ENCODE measurements around the gene MBNL2.

MBNL2 gene

DNA sequence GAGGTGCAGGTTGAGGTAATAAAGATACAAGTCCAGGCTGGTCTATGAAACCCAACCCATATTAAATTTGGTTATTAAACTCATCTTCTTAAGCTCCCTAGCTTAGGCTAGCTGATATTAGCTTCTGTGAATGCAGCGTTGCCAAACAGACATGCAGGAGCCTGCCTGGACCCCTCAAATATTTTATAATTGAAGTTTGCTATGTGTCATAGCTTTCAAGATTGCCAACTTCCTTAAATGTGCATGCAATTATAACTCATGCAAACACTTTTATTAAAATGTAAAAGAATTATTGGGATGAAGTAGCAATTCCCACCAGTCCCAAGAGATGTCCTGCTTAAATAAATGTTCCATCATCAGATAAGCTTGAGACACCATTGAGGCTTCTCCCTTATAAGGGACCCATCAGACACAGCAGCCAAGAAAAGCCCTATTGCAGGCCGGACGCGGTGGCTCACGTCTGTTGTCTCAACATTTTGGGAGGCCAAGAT is 51.3 kb downstream of the MBNL2 start:
- no peak for DNase-seq (ENCODE audit: low read depth in 2 of 2)

DNA sequence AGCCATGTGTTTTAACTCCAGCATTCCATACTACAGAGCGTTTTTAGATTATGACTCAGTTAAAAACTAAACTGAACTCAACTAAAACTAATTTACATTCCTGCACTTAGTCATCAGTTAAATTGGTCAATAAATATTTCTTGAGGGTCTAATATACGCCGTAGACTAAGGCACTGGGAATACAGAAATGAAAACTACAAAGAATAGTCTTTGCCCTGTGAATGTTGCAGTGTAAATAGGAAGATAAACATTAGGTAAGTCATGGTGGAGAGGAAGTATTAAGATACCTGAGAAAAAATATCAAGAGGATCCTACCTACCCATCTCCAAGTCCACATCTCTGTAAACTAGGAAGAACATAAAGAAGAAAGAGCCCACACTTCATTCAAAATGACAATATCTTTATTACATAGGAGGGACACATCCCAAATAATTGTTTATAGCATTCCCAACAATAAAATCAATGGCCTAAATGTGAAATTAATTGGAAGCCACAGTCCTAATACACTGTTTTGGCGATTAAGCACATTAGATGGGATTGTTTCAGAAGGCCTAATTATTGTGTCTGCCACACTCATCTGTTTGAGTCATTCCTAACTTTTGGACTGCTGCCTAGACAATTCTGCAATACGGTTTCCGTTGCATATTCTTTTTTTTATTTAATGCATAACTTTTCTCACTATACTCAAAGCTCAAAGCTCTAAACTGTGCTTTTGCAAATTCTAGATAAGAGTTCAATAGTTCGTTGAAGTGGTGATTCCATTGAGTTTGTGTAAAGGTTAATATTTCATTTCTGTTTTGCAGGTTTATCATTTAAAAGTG is 52.9 kb downstream of the MBNL2 start:
- DNase-seq (ENCODE audit: low read depth in 2 of 2) = no peak

DNA sequence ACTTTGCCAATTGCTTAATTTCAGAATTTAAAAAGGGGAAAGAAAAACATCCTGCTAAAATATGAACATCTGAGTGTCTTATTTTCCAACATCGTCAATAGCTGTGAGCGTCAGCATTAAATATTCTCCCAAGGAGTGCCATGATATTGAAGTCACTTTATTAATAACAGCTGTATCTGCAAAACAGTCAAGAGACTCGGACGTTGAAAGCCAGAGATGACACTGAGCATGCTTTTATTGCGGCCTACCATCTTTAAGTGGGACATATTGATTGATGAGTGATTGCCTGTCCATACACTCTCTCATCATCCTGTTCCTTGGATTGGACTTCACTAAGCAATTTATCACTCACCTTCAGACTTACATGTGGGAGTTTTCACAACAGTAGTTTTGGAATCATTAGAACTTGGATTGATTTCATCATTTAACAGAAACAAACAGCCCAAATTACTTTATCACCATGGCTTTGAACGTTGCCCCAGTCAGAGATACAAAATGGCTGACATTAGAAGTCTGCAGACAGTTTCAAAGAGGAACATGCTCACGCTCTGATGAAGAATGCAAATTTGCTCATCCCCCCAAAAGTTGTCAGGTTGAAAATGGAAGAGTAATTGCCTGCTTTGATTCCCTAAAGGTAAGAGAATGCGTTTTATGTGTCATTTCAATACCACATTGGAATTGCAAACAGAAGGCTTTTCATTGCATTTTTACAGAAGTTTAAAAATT is 53.8 kb downstream of the MBNL2 start:
- DNase-seq (ENCODE audit: low read depth in 2 of 2) = no peak

DNA sequence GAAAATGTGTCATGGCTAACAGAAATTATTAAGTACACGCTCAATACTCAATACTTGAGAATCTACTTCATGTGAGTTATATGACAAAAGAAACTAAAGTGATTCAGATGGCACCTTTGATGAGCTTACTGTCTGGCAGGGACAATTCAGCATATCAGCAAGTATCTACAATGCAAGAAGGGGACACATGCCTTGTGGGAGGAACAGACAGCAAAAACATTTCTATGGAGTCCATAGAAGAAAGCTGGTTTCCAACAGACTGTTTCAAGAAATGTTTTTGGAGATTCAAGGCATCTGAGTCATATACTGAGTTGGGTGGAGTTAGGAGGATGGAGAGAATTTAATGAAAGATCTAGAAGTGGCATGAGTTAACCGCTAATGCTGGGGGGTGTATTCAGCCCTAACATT is 54.7 kb downstream of the MBNL2 start:
- no peak for DNase-seq (ENCODE audit: low read depth in 2 of 2)

DNA sequence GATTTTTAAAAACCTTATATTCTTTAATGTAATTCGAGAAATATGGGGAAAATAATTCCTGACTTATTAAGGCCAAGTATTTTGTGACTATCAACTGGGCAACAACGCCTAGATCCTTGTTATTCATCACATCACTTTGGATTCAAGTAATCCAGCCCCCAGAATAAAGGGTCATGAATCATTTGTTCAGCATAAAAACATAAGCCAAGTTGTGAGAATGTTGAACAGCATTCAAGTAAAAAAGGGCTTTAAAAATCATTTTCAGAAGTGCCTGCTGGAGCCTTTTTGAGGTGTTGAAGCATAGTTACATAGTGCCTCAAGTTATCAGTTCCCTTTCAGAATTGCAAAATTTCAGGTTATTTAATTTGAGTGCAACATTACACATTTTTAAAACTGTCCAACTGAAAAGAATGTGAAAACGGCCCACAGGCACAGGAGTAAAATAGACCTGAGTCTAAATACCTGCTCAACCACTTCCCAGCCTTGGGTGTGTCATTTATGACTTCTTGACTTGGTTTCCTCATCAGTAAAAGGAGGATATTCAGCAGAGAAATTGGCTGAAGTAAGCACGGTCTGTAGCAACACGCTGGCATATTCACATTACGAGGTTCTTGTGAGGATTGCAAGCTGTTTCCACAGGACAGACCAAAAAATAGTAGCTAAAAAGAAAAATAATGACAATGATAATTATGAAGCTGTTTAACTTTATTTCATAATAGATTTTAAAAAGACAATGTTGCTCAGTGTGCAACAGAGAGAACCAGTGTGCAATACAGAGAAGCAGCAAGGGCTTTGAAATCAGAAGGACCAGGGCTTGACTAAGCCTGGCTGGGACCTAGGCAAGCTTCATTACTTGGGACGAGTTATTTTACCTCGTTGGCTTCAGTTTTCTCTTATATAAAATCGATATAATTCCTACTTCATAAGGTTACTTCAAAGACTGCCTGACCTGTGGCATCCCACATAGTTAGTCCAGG is 56.6 kb downstream of the MBNL2 start:
- no peak for DNase-seq (ENCODE audit: low read depth in 2 of 2)

DNA sequence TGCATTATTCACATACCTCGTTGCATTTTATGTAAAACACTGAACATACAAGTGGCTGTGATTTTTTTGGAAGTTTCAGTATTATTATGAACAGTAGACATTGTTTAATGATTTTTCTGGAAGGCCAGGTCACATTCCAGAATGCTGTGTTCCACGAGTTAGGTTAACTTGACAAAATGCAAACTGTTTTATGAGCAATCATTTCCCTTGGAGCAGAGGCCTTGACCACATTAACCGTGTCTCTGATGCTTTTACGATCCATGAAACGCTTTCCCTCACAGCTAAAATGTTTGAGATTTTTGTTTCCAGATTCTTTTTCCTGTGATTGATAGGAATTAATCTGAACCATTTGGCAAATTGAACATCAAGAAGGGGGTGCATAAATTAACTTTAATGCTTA is 57.8 kb downstream of the MBNL2 start:
- no peak for DNase-seq (ENCODE audit: low read depth in 2 of 2)

DNA sequence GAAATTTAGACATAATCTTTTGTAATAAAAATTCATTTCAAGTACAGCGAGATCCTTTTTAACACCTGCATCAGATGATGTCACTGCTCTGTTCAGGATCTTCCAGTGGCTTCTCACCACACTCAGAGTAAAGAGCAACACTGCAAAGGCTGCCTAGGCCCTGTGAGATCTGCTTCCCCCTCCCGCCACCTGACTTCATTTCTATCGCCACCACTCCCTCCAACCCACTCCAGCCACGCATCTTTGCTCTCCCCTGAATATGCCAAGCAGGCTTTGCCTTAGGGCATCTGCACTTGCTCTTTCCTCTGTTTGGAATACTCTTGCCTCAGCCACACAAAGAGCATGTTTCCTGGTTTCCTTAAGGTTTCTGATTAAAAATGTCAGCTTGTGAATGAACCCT is 58.3 kb downstream of the MBNL2 start:
- no peak for DNase-seq (ENCODE audit: low read depth in 2 of 2)

DNA sequence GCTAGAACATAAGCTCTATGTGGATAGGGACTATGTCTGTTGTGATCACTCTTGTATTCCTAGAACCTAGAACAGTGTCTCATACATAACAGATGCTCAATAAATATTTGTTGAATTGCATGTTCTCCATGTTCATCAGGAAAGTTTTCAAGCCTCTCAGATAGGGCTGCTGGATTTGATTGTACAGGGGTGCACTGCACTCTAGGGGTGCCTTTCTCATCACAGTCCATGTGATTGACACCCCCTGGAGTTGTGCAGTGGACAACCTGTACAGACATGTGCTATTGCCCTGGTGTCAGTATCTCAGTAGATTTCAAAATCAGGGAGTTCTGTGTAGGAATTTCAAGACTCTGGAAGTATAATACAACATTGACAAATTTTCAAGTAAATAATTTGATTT is 58.9 kb downstream of the MBNL2 start:
- DNase-seq (ENCODE audit: low read depth in 2 of 2) = no peak

DNA sequence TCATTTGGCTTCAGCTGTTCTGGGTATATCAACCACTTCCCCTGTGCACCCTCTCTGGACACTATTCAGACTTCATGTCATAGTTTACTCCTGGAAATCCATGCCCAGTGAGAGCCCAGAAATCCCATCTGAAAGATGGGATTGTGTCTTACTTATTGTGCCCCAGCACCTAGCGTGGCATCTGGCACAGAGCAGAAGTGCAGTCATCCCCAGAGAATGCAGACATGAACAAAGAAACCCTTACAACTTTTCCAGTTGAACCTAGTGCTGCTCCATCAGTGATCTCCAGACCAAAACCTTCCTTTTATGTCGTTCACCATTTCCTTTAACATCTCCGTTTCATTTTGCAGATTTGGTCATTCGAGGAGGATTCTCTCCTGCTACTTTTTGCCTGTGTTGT is 60.6 kb downstream of the MBNL2 start:
- no peak for DNase-seq (ENCODE audit: low read depth in 2 of 2)

DNA sequence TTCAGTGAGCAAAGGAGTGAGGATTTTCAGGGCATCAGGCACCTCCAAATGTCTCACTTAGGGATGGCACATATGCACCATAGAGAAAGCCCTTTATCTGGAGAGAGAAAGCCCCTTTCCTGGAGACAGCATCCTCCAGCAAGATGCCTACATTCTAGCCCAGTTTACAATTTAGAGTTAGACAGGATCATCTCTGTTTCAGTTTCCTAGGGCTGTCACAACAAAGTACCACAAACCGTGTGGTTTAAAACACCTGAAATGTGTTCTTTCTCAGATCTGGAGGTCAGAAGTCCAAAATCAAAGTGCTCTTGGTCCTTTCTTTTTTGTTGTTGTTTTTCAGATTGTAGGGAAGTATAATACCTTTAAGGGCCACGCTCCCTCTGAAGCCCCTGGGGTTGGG is 61.8 kb downstream of the MBNL2 start:
- DNase-seq (ENCODE audit: low read depth in 2 of 2) = no peak

DNA sequence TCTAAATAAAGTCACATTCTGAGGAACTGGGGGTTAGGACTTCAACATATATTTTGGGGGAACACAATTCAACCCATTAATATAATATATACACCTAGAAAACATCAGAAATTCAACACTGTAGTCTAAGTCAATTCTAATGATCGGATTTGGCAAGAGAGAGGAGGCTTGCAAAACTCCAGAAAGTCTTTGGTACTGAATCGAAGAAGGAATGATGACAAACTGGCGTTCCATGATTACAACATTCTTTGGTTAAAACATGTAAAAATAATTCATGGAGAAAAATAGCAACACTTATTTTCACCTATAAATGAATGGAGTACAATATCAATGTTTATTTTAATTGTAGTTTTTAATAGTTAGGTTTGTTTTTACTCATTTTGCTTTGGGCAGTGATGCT is 62.4 kb downstream of the MBNL2 start:
- DNase-seq (ENCODE audit: low read depth in 2 of 2) = no peak

DNA sequence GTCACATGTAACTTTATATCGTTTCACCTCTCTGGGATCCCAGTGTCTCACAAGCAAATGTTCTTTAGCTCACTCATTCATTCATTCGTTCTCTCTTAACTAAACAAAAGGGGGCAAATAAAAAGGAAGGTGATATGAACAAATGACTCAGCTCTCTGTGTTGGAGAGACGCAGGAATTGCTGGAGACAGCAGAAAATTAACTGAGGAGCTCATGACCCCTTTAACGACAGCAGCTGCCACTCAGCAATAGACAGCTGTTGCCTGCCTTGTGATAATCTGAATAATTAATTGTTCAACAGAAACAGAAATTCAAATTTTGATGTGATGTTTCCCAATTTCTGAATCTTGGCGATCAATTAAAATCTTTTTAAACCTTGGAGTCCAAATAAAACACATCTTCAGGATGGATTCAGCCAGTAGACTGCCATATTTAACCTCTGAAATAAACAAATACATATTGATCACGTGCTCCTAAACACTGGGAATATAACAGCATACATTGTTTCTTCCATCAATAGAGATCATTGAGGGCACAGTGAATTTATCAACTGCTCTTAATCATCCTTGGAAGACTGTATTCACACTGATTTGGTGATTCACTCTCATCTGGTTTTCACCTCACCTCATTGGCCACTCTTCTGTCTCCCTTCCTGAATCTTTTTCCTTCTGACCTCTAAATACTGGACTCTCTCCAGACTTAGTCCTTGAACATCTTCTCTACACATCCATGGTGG is 63.3 kb downstream of the MBNL2 start:
- DNase-seq (ENCODE audit: low read depth in 2 of 2) = no peak

DNA sequence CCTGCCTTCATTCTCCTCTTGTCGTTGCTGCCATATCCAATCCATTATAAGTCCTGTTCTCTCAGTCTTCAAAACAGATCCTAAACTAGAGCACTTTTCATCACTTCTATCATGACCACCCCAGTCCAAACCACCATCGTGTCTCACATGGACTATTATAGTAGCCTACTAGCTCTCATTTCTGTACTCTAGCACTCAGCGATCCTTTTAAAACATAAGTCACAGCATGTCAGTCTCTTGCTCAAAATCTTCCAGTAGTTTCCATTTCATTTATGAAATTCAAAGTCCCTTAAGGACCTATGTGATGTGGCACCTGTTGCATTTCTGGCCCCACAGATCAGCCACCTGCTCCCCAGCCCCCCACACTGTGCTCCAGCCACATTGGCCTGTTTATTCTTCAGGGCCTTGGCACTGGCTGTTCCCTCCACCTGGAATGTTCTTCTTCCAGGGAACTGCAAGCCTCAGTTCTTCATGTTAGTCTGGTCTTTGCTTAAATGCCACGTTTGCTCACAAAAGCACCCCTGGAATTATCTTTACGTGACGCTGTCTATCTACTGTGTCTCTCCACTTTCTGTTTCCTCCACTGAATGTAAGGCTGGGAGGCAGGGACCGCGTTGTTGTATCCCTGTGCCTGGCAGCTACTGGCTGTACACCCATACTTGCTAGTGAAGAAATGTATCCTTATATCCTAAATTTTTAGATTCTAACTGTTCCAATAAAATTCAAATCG is 64.3 kb downstream of the MBNL2 start:
- no peak for DNase-seq (ENCODE audit: low read depth in 2 of 2)

DNA sequence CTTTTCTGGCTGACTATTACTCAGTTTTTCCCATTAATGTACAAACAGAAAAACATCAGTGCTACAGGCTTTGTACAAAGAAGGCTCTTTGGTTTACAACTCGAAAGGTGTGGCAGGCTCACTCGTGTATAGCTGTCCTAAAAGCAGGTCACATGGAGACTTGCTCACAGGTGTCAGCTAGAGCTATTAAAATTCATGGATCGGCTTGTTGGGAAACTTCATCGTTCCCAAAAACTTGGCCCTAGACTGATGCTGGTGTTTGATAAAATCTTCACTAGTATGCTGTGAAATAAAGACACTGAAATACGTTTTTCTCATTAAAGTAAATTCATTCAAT is 64.9 kb downstream of the MBNL2 start:
- DNase-seq (ENCODE audit: low read depth in 2 of 2) = no peak

DNA sequence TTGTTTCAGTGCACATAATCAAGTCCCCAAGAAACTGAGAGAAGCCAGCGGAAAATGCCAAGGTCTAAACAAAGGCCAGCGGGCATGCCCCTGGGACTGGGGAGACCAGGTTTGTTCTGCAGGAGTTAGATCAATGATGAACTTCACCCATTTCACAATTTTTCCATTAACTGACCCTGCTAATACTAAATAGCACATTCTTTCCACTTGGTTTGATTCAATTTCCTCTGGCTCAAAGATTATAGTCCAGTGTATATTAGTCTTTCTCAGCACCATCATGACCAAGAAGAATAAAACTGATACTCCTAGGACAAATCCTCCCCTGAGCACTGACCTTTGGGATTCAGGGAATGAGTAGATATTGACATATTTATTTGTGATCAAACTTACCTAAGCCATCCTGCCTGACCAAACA is 66.4 kb downstream of the MBNL2 start:
- DNase-seq (ENCODE audit: low read depth in 2 of 2) = no peak

DNA sequence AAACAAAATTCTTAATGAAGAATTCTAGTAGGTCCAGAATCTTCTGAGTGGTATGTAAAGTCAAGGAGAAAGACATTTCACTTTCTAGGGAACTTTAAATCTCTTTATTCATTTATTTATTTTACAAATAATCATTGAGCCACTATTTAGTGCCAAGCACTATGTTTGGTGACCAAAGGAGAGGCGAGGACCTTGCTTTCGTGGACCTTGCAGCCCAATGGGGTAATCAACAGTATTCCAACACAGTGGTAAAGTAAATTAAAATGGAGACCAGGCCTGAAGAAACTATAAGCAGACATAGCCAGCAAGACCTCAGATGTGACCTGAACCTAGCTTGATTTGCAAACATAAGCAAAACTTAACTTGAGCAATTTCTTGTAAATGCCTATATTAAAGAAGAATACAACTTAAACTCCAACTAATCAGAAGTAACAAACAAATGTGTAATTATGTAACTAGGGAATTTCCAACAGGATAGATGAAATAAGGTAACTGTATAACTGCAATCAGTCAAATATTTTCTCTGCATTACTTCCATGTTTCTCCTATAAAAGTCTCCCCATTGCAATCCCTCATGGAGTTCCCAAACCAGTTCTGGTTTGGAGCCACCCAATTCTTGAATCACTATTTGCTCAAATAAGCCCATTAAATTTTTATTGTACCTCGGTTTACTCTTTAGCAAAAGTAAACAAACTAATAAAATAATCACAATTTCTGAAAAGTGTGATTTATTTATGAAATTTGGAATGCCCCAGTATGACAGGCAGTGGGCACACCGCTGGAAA is 67.6 kb downstream of the MBNL2 start:
- DNase-seq (ENCODE audit: low read depth in 2 of 2) = no peak

DNA sequence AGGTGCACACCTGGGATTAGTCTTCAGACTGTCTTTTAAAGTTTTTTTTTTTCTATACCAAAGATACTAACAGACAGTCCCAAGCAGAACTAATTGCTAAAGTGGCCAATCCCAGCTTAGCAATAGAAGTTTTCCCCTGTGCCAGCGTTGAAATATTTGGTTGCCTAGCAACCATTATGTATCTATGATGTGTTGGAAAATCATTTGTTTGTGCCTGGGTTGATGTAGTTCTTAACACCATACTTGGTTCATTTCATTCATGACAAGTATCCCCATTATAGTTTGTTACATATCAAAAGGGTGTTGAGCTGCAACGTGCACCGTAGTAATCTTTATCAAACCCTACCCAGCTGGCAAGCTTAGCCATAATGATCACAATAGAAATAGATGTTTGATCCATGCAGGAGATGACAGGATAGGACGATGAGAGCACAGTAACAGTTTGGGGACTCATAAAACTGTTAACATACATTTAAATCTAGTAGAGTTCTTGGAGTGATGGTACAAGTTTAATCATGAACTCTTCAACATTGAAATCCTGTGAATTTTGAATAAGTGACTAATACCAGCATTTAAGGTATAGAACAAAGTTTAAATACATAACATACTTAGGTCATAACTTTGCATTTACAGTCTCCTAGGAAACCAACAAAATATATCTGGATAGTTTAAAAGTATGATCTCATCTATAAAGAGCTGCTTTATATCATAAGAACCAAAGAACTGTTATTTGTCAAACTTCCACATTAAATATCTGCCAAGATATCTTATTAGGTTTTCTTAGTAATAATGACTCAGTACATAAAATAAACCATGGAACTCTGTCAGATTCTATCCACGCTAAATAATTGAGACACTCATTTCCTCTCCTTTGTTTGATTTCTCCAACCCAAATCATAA is 73.4 kb downstream of the MBNL2 start:
- no peak for DNase-seq (ENCODE audit: low read depth in 2 of 2)

DNA sequence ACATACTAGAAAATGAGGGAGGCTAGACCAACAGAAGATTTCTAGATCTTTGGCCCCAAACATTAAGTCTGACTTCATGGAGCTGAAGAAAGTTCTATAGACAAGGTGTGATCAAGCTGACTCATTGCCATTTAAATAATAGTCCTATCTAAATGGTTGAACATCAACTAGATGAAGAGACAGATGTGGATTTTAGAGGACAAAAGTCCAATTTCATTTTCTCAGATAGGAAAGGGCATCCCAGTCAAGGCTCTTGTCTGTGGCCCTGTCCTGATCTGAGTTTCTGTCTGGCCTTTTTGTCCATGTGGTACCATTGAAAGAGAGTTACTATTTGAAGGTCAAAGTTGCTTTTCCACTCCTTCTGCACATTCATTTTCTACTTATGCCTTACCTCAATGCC is 74.6 kb downstream of the MBNL2 start:
- DNase-seq (ENCODE audit: low read depth in 2 of 2) = no peak

DNA sequence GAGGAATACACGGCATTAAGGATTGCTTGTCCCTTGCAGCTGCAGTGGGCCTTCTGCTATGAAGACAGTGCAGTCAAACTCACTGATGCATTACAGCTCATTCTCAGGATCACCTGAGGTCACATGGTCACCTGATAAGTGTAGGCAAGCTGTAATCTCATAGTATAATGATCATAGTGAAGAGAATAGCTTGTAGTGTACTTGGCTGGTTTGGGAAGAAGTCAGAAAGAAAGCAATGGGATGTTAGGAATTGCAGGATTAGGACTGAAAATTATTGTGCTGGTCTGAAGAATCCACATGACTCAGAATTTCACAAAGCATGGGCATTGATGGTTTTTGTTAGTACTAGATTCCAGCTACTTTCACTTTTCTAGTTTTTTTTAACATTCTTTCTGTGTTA is 76.7 kb downstream of the MBNL2 start:
- DNase-seq (ENCODE audit: low read depth in 2 of 2) = no peak
